GM10248 (cell line): Measurements from ENCODE around the gene SPATA3.

ENCODE experiments used
- CTCF ChIA-PET: fragments of 300-600 bp; sonication (Branson Sonifier 250); formaldehyde crosslinking; extraction: SDS; loops from one replicate; lab custom pipeline; 2021; ENCODE audit warnings: antibody characterized with exemption; lab: Yijun Ruan, JAX
- POLR2A ChIA-PET: fragments of 350-650 bp; sonication (Branson Sonifier 250); formaldehyde crosslinking; extraction: SDS; loops from one replicate; lab custom pipeline; 2020; ENCODE audit warnings: antibody characterized with exemption; lab: Yijun Ruan, JAX
- DNase-seq: peaks from one replicate; pipeline ENCODE4 v3.0.0; 2012; ENCODE audit errors: extremely low spot score
- CTCF ChIP-seq: IDR thresholded peaks from 2 replicates; pipeline ENCODE4 v1.5.1; 2012; ENCODE audit warnings: mild to moderate bottlenecking, low read depth; ENCODE audit errors: extremely low read depth, missing control alignments, control extremely low read depth

The SPATA3 gene

GRCh38 chr2:231036131-231036530 lies 40.2 kb downstream of the SPATA3 start:
- DNase-seq, result no peak
- TF ChIP-seq CTCF, result no peak
- CTCF ChIA-PET, result interaction anchor here (1.5 kb wide), 1 partner anchor 134 kb away, joined by 3 read pairs; no protein-coding TSS in a partner anchor
- POLR2A ChIA-PET, result interaction anchor here (1.1 kb wide), 1 partner anchor 160 kb away, joined by 3 read pairs; no protein-coding TSS in a partner anchor

GRCh38 chr2:231036578-231037106 lies 40.7 kb downstream of the SPATA3 start:
- DNase-seq, result no peak
- no peak for TF ChIP-seq CTCF
- ChIA-PET CTCF (interaction anchor here (1.1 to 1.5 kb wide), 2 partner anchors 134 to 142 kb away, joined by 3 read pairs; no protein-coding TSS in a partner anchor), POLR2A (interaction anchor here (1.1 kb wide), 1 partner anchor 161 kb away, joined by 3 read pairs; no protein-coding TSS in a partner anchor)

- peak; percentile 44 for DNase-seq
- CTCF ChIA-PET, result interaction anchor here (1.1 kb wide), 1 partner anchor 143 kb away, joined by 3 read pairs; no protein-coding TSS in a partner anchor
- POLR2A ChIA-PET, result no interaction called here
- TF ChIP-seq CTCF, result no peak
Observed at GRCh38 chr2:231037202-231037730, 41.3 kb downstream of the SPATA3 start, which contains the start of gene C2orf72. C2orf72 (plus strand) TSS chr2:231037523; CDS start chr2:231037566, 43 bp downstream.

- POLR2A ChIA-PET, result no interaction called here
- DNase-seq, result peak; percentile 51
- CTCF ChIA-PET, result interaction anchor here (1.1 to 7.7 kb wide), 3 partner anchors 14 to 144 kb away, joined by 3 to 58 read pairs (median 4); no protein-coding TSS in a partner anchor
- TF ChIP-seq CTCF, result peak; percentile 34
Observed at GRCh38 chr2:231037731-231038482, 42.0 kb downstream of the SPATA3 start.

- no peak for TF ChIP-seq CTCF
- CTCF ChIA-PET, result interaction anchor here (1.0 to 7.7 kb wide), 4 partner anchors 13 to 214 kb away, joined by 3 to 58 read pairs (median 4); partner anchors contain the start of gene PSMD1
- POLR2A ChIA-PET, result no interaction called here
- DNase-seq, result no peak
Observed at GRCh38 chr2:231038483-231039293, 42.8 kb downstream of the SPATA3 start.
